ENCODE results near the gene HFE.
A peak's percentile ranks its signal among the peaks of the same experiment; 100 is the strongest.
"Not testable (repeated sequence)": the region's sequence is repeated elsewhere in the genome, so short reads cannot be mapped to it uniquely, and the experiment has no call there.

Gene HFE

GRCh38 chr6:26113570-26113969 is 26.3 kb downstream of the HFE start:
- DNase-seq (ENCODE audit: low spot score) = no peak

- no peak for DNase-seq (ENCODE audit: low spot score)
Observed at GRCh38 chr6:26115226-26115625, 28.0 kb downstream of the HFE start.

- no peak for DNase-seq (ENCODE audit: low spot score)
Observed at GRCh38 chr6:26116267-26116666, 29.0 kb downstream of the HFE start.

- peak; percentile 92 for DNase-seq (ENCODE audit: low spot score)
Observed at GRCh38 chr6:26118999-26119398, 31.8 kb downstream of the HFE start.

- not testable (repeated sequence) for DNase-seq (ENCODE audit: low spot score)
Observed at GRCh38 chr6:26120115-26120514, 32.9 kb downstream of the HFE start.

GRCh38 chr6:26120807-26121140 is 33.5 kb downstream of the HFE start:
- DNase-seq (ENCODE audit: low spot score) = no peak

- DNase-seq (ENCODE audit: low spot score) = no peak
Observed at GRCh38 chr6:26121141-26122004, 34.1 kb downstream of the HFE start.

- DNase-seq (ENCODE audit: low spot score) = no peak
Observed at GRCh38 chr6:26122005-26122388, 34.8 kb downstream of the HFE start.

- DNase-seq (ENCODE audit: low spot score) = no peak
Observed at GRCh38 chr6:26122402-26122792, 35.2 kb downstream of the HFE start.

GRCh38 chr6:26122793-26123674 is 35.8 kb downstream of the HFE start:
- DNase-seq (ENCODE audit: low spot score) = peak; percentile 99

GRCh38 chr6:26123675-26123946 is 36.4 kb downstream of the HFE start:
- DNase-seq (ENCODE audit: low spot score) = no peak

GRCh38 chr6:26123947-26124780 is 36.9 kb downstream of the HFE start:
- DNase-seq (ENCODE audit: low spot score) = peak; percentile 100

GRCh38 chr6:26124781-26125685 is 37.8 kb downstream of the HFE start:
- no peak for DNase-seq (ENCODE audit: low spot score)

- no peak for DNase-seq (ENCODE audit: low spot score)
Observed at GRCh38 chr6:26126394-26127235, 39.4 kb downstream of the HFE start.

GRCh38 chr6:26128013-26128771 is 41.0 kb downstream of the HFE start:
- no peak for DNase-seq (ENCODE audit: low spot score)

GRCh38 chr6:26129656-26130055 is 42.4 kb downstream of the HFE start:
- no peak for DNase-seq (ENCODE audit: low spot score)

- no peak for DNase-seq (ENCODE audit: low spot score)
Observed at GRCh38 chr6:26130581-26131249, 43.5 kb downstream of the HFE start.

GRCh38 chr6:26131618-26132017 is 44.4 kb downstream of the HFE start:
- no peak for DNase-seq (ENCODE audit: low spot score)

GRCh38 chr6:26133730-26134129 is 46.5 kb downstream of the HFE start:
- no peak for DNase-seq (ENCODE audit: low spot score)

Data from pons (tissue), 1 donor.